D341Med (cell line): ENCODE data around the gene POLR1C.
A peak's percentile ranks its signal among the peaks of the same experiment; 100 is the strongest.
"Not testable (repeated sequence)": the region's sequence is repeated elsewhere in the genome, so short reads cannot be mapped to it uniquely, and the experiment has no call there.

Experiments
- DNase-seq: peaks from one replicate; pipeline ENCODE4 v3.0.0; 2012; ENCODE audit warnings: low spot score

The POLR1C gene

DNA sequence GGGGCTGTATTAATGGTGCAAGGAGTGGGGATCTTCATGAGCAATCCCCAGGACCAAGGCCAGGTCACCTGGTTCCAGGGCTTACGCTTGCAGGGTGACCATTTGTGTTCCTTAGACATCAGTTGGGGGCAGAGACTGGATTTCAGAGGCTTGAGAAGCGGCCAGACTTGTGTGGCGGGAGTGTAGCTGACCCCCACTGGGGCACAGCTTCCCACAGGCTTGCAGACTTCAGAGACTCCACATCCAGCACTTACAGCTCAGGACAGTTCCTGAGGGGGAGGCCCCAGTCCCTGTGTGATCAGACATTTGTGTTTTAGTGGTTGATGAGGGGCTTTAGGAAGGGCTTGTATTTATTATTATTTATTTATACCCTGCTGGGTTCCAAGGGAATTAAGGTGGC lies 24.2 kb upstream of the POLR1C start:
- DNase-seq, result no peak

DNA sequence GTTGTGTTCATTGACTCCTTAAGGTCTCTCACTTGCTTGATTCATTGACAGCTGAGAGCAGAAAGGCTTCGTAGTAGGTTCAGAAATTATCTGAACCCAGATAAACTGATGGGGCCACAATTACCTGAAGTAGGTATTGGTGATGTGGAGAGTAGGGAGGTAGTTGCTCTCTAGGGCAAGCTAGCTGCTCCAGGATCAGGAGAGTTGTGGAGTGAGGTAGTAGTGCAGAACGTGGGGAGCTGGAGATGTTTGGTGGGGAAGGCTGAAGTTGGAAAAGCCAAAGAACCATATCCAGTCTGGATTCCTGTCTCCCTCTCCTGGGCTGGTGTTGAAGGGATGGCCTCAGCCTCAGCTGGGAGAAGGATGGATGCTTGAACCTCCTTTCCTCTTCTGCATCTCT lies 23.7 kb upstream of the POLR1C start:
- no peak for DNase-seq

DNA sequence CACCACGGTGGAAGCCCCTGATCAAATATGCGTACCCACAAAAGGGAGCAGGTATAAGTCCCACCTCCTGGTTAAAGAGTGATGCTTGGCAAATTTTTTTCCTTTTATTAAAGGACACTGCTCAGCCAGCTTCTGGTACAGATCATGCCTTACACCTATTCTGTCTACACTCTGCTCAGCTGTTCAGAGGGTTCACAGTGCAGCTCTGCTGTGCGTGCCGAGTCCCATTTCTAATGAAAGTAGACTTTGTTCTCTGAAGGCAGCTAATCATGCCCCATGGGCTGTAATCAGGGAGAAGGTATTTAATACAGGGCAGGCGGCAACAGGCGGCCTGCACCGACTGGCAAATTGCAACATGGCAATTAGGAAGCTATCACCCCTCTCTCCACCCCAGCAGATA lies 23.1 kb upstream of the POLR1C start:
- DNase-seq, result no peak

DNA sequence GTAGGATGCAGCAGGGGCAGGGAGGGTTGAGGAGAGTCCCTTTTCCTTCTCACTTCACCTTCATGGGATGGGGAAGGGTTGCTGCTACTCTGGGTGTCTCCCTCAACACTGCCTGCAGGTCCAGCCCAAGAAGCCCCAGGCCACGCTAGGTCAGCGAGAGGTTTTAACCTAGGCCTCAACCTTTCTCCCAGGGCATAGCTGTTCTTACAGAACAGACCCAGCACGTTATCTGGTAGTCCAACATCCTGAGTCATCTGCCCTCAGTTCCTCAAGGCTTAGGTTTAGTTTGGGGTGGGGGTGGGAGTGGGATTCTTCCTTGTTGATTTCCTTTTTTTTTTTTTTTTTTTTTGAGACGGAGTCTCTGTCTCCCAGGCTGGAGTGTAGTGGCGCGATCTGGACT lies 22.6 kb upstream of the POLR1C start:
- DNase-seq, result no peak

DNA sequence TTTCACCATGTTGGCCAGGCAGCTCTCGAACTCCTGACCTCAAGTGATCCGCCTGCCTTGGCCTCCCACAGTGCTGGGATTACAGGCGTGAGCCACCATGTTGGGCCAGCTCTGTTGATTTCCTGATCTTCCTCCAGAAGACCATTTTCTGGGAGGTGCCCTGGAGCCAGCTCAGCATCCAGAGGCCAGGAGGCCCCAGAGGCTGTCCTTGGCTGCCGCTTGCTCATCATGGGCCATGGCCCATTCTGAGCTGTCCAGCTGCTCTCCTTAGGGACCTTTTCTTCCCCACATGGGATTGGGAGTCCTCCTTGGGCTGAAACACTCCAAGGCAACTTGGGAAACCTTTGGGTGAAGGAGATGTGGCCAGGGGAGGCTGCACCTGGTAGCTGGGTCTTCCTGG lies 22.1 kb upstream of the POLR1C start:
- no peak for DNase-seq

DNA sequence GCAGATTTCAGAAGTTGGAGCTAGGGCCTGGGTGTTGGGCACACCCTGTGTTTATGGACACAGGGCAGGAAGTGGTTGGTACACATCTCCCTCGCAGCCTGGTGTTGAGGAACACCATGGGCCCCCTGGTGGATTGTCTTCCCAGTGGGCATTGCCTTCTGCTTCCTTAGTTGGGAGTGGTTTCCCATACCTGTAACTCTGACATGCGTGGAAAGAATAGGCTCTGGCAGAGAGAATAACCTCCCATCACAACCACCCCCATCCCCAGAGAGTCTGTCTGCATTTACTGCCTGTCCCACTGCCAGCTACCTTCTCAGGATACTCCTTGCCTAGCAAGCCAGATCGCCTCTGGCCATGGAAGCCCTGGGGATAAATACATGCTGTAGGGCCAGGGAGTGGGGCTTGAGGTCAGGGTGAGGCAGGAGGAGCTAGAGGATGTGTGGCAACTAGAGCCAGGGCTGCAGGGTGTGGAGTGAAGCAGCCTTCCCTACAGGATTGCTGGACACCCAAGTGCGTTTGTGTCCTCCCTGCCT lies 21.4 kb upstream of the POLR1C start:
- no peak for DNase-seq

DNA sequence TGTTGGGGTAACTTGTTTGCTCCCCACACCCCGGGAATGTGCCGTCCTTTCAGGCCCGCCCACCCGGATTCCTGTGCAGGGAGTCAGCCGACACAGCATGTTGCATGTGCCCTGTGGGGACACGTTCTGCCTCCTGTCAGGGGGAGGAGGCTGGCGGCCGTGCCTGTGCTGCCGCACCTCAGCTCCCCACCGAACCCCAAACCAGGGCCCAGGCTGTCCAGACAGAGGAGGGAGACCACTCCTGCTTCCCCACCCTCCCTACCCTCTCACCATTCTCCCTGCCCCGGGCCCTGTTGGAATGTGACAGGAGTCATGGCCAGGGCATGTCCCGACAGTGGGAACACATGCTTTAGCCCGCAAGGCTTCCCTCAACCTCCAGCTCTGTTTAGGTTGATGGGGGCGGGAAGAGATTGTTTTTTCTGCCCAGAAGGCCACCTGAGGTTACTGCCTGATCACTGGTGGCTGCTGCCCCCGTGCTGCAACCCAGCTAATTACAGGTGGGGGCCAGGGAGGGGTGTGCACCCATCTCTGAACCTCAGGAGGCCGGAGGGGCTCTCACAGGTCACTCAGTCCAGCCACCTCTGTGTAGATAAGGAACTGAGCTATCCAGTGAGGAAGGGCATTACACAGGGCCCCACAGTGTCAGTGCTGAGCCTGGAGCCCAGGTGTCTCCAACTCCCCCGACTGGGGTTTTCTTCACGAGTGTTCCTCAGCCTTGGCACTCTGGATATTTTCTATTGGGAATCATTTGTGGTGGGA lies 20.3 kb upstream of the POLR1C start:
- peak; percentile 69 for DNase-seq

DNA sequence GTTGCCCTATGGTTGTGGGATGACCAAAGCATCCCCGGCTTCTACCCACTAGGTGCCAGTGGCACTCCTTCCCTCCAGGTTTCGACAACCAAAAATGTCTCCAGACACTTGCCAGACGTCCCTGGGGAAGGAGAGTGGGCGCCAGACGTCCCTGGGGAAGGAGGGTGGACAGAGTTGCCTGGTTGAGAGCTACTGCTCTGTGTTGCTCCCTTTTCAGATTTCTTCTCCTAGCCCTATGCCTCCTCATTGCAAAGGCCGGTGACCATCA lies 19.8 kb upstream of the POLR1C start:
- no peak for DNase-seq

DNA sequence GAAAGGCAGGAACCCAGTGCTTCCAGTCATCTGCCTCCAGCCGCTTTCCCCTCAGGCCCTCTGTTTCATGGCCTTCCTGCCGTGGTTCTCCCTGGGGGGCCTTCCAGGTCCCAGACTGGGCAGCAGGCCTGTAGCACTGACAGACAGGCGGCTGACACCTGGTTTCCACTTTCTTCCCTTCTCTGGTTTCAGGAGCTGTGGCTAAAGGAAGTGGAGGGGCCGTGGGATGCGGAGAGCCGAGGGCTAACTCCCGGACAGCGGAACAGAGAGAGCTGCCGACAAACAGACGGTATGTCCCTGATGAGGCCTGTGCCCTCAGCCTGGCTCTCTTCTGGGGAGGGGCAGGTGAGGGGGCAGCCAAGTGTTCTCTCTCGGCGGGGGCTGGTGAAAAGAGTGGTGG lies 19.2 kb upstream of the POLR1C start:
- DNase-seq, result no peak

DNA sequence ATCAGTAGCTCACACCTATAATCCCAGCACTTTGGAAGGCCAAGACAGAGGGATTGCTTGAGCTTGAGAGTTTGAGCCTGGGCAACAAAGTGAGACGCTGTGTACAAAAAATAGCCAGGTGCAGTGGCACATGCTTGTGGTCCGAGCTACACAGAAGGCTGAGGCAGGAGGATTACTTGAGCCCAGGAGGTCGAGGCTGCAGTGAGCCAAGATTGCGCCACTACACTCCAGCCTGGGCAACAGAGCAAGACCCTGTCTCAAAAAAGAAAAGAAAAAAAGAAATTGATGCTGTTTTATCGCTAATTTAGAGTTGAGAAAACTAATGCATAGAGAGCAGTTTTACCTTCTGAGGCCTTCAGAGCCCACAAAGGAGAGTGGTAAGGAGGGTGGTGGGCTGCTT lies 18.6 kb upstream of the POLR1C start:
- not testable (repeated sequence) for DNase-seq

DNA sequence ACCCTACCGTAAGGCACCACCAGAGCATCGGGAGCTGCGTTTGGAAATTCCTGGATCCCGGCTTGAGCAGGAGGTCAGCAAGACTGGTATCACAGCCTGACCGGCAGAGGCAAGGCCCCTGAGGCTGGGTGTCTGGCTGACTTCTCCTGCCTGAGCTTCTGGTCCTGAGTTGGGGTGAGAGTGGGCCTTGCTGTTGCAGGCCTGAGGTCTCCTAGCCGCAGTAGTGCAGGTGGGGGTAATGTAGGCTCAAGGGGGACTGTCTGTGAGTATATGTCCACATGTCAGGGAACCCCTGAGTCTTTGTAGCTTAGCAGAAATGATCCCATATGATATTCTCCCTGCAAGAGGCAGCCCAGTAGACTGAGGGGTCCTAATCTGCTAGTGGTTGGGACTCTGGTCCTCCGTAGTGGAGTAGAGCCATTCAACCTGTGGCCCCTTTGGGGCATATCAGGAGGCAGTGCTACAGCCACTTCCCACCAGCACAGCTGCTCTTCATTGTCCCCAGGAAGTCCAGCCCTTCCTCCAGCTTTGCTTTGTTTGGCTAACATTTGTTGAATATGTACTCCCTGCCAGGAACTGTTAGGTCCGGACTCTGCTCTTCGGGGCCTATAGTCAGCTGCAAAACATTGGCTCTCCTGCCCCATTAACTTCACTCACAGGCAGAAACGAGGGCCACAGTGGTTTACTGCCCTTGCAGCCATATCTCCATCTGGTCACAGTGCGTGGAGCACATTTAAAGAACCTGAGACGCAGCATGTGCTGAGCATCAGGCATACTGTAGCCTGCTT lies 17.7 kb upstream of the POLR1C start:
- DNase-seq, result no peak

DNA sequence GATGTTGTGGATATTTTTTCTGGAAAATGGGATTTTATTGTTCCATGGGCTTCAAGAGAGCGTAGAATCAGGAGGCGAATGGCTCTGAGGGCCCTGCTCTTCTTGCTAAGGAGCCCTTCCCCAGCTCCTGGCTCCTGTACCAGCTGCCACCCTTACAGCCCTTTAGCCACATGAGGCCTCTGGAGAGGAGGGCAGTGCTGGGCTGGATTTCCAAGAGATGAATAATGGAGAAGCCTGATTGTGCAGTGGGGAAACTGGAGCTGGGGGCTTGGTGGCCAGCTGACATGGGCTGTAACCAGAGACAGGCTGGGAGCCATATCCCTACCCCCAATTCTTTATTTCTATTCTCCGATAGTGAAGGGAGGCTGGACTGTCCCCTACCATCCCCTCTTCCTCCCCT lies 16.0 kb upstream of the POLR1C start:
- no peak for DNase-seq

DNA sequence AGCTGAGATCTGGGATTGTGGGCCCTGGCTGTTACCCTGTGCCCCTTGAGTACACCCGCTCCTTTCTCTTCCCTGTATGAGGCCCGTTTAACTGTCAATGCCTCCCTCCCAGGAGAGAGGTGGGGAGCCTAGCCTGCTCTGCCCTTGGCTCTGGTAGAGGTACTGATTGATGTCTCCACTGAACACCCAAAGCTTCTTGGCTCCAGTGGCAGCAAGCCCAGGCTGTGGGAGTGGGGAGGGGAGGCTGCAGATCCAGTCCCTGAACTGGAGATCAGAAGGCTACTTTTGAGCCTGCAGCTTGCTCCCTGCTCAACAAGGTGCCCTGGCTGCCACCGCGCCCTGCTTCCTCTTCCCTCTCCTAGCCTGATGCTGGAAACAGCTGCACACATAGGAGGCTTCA lies 14.2 kb upstream of the POLR1C start:
- no peak for DNase-seq

DNA sequence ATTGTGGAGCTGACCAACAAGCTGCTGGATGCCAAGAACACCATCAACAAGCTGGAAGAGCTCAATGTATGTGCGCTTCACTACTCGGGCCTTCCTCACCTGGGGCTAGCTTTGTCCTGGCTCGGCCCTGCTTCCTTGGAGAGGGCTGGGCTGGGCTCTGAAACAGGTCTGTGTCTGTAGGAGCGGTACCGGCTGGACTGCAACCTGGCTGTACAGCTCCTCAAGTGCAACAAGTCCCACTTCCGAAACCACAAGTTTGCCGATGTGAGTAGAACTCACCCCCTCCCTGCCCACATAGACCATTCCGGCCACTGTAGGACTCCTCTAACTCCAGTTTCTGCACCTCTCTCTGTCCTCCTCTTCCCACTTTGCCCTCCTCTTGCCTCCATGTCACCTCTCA lies 13.4 kb upstream of the POLR1C start:
- no peak for DNase-seq

DNA sequence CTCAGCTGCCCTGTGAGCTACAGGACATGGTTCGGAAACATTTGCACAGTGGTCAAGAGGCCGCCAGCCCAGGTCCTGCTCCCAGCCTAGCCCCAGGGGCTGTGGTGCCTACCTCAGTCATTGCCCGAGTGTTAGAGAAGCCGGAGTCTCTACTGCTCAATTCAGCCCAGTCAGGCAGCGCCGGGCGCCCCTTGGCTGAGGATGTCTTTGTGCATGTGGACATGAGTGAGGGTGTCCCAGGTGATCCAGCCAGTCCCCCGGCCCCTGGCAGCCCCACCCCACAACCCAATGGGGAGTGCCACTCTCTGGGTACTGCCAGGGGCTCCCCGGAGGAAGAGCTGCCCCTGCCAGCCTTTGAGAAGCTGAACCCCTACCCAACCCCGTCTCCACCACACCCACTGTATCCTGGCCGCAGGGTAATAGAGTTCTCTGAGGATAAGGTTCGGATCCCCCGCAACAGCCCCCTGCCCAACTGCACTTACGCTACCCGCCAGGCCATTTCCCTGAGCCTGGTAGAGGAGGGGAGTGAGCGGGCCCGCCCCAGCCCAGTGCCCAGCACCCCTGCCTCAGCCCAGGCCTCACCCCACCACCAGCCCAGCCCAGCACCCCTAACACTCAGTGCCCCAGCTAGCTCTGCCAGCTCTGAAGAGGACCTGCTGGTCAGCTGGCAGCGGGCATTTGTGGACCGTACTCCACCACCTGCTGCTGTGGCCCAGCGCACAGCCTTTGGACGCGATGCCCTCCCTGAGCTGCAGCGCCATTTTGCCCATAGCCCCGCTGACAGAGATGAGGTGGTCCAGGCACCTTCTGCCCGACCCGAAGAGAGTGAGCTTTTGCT lies 11.9 kb upstream of the POLR1C start:
- no peak for DNase-seq

DNA sequence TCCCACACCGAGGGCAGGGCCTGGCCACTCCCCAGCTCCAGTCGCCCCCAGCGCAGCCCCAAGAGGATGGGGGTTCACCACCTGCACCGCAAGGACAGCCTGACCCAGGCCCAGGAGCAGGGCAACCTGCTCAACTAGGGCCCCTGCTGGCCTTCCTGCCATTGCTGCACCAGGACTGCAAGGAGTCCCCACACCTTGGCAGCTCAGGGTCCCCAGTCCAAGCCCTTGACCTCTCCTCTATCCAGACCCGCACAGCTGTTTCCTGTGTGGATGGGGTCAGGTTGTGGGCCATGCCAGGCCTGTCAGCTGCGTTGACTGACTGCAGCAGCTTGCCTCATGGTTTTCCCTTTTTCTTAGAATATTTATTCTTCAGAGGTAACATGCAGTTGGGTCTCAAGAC lies 11.2 kb upstream of the POLR1C start:
- no peak for DNase-seq

DNA sequence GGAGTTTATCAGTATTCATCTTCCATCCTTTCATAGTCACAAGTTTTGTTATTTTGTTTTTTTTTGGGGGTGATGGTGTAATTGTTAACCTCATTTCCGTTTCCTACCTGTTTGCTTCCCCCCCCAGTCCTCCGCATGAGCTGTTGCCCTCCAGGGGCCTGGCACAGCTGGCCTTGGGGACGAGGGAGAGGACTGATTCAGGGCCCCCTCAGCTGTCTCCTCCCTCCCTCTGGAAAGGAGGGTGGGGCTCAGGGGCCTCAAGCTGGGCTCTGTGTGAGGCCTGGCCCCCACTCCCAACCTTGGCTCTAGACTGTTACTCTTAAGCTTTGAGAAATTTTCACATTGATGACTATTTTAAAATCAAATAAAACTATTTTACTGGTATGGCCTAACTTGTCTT lies 10.7 kb upstream of the POLR1C start:
- DNase-seq, result no peak

DNA sequence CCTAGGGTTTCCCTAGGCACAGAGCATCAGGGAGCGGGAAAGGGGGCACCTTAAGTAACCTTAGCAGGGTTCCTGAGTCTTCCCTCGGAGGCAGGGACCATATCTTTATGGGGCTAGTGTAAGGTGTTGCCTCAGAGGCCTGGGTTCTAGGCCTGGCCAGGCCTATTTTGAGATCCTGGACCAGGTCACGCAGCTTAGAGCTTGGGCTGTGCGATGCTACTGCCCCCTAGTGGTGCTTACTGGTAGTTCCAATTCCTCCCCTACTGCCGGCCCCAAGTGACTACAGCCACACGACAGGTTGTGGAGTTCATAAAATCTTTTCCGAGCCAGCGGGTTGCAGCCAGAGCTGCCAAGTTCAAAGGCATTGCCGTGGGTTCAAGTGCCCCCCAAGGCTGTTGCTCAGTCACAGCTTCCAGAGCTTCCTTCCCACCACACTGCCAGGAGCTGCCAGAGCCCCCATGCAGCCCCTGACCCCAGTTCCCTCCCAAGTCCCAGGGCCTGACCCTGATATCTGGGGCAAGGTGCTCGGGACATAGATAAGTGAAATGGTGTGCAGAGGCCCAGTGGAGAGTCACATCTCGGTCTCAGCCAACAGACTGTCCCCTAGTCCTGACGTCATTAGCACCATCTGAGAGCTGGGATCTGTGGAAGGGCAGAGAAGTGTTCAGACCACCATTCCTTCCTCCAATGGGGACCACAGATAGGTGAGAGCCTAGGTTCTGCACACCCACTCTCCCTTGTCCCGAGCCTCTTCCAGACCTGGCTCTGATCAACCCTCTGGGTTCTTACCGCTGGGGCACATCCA lies 10.0 kb upstream of the POLR1C start:
- DNase-seq, result peak; percentile 85

DNA sequence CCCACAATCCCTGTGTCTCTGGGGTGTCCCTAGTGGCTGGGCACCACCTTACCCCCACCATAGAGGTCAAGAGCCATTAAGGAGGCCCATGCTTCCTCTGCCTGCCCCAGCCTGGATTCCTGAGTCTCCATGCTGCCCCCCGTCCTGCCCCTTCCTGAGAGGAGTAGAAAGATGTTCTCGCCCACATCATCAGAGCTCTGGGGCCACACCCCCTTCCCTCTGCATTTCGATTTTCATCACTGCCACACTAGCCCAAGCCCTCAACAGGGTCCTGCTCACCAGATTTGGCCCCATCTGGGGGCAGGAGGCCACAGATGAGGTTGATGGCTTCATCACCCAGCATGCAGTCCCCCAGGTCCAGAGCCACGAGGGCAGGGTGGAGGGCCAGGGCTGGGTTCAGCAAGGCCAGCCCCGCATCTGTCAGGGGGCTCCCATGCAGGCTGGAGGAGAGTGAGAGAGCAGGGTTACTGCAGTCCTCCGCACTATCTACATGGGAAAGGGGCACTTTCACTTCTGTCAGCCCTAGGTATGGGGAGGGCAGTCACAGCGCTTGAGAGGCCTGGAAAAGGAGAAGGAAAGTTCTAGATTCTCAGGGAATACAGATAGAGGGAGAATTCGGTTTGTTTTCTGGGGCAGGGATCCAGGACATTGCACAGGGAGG lies 8.3 kb upstream of the POLR1C start:
- DNase-seq, result no peak

DNA sequence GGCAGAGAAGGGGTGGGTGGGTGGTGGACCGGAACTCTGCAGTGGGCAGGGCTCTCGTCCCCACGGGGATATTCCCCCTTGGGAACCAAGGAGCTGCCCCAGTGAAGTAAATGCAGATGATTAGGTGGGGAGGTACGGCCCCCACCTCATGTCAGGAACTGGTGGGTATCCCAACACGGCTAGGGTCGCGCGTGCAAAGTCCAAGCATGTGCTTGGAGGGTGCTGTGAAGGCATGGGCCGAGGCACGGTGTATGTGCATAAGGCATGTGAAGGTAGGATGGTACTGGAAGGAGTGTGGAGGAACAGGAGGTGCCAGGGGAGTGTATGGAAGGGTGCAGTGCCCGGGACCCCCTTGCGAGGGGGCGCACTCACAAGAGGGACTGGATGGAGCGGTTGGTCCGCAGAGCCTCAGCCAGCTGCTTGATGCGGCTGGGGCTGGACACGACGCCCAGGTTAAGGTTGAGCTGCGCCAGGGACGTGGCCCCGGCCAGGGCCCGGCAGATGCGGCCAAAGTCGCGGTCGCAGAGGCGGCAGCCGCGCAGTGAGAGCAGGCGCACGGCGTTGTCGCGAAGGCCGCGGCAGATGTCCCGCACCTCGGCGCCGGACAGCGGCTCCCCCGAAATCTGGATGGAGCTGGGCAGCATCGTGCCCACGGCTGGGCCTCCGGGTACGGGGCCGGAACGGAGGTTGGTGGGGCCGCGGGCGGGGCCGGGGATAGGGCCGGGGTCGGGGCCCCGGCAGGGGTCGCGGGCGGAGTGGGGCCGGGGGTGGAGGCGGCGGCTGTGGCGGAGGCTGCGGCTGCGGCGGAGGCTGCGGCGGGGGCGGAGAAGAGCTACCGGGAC lies 7.5 kb upstream of the POLR1C start:
- no peak for DNase-seq
